HG02970 (cell line): ENCODE measurements around the gene SH2B3.
A peak's percentile ranks its signal among the peaks of the same experiment; 100 is the strongest.

ENCODE experiments used
- ATAC-seq: cut with Tn5 transposase; IDR thresholded peaks from one replicate; pipeline ENCODE4 v1.9.1; 2021; ENCODE audit warnings: mild to moderate bottlenecking, moderate library complexity, moderate number of reproducible peaks; ENCODE audit not compliant: unreplicated experiment, low FRiP score

The SH2B3 gene

DNA sequence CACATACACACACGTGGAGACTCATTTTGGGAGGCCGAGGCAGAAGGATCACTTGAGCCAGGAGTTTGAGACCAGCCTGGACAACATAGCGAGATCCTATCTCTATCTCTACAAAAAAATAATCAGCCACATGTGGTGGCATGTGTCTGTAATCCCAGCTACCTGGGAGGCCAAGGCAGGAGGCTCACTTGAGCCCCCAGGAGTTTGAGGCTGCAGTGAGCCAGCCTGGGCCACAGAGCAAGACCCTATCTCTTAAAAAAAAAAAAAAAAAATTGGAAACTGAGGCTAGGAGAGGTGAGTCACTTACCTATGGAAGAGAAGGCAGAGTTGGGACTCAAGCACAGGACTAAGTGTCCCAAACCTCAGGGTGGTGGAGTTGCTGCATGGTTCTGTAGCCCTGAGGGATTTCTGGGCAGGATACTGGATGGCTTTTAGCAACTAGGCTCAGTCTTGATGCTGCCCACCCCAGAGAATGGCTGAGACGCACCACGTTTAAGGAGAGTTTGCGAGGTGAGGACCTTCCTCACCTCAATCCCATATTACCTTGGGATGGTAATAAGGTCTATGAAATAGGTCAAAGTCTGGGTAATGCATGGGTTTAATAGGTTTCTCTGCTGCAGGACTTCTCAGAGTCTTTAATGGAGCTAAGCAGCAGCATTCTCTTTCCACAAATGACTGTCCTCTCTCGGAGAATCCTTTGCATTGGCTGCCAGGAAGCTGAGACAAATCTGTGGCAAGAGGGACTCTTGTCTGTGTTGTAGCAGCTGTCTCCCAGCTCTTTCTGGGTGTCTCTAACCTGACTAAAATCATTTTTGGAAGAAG lies 35.6 kb downstream of the SH2B3 start:
- ATAC-seq, result no peak

DNA sequence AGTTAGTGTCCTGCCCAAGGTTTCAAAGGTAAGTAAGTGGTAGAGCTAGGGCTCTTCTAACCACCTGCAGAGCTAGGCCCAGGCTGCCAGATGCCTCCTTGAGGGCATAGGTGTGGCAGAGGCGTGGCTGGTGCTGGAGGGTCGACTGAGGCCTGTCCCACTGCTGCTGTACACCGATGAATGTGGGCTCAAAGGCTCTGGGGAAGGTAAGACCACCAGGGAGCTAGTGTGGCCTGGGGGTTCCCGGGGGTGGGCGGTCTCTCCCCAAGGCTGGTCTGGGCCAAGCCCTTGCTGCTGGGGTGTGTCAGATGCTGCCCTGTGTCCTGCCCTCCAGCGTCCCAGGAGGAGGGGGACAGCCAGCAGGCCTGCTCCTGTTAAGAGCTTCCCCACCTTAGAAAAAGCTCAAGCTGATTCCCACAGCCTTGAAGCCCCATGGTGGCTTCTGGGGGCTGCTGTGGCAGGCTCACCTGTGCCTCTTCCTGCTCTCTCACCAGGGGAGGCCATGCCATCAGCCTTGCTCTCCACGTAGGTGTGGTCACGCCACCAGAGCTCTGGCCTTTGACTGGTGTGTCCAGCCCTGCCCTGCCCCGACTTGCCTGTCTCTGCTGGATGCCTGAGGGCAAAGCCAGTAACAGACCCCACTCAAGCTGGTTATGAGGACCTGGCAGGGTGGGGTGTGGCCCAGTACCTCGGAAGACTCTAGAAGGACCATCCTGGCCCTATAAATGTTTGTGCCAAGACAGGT lies 36.8 kb downstream of the SH2B3 start:
- ATAC-seq, result no peak

DNA sequence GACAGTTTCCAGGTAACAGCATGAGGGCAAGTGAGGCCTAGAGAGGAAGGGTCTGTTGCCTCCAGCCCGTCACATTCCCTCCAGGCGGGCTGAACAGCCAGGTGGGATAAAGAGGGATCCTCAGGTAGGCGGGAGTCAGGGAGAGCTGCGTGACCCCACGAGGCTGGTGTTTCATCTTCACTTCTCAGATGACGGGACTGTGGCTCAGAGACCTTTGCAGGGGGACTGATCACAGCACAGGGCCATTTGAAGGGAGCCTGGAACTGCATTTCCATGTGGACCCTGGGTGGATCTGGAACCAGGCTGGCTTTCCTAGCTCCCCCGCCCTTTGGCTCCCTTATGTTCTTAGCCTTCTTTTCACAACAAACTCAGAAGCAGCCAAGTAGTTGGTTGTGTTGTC lies 37.4 kb downstream of the SH2B3 start:
- ATAC-seq, result no peak

DNA sequence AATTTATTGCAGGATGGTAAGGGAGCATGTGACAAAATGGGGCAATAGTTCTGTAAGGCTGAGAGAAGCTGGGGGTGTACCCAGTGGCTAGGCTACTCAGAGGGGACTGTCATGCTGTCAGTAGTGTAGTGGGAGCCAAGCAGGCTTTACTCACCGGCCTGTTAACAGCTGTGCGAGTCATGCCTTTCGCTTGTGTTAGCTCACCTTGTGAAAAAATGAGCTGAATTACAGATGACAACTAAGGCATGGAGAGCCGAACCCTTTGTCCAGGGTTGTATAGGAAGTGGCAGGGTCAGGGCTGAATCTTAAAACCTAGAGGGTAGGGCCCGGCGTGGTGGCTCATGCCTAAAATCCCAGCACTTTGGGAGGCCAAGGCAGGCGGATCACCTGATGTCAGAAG lies 37.9 kb downstream of the SH2B3 start:
- no peak for ATAC-seq

DNA sequence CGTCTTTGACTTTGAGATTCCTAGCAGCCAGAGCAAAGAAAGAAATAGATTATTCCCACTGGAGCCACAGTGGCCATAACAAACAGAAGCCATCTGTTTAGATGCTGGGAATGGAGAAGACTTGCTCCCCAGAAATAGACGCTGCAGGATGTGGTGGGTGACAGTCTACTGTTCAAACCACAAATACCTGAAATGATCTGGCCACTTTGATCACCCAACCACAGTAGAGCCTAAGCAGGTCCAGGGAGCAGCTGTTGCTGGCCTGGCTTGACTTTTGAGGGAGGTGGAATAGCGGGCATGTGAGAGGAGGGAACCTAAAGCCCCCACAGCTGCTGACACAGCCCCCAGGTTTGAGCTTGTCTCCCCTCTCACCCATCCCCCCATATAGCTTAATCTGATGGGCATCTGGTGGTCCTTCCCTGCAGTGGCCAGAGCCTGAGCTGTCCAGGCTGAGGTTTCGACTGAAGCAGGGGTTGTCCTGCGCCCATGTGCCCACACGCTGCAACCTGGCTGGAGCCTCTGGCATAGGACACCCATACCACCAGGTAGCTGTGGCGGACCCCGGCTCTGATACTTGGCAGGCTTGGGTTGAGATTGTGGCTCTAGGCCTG lies 38.7 kb downstream of the SH2B3 start:
- peak; percentile 24 for ATAC-seq

DNA sequence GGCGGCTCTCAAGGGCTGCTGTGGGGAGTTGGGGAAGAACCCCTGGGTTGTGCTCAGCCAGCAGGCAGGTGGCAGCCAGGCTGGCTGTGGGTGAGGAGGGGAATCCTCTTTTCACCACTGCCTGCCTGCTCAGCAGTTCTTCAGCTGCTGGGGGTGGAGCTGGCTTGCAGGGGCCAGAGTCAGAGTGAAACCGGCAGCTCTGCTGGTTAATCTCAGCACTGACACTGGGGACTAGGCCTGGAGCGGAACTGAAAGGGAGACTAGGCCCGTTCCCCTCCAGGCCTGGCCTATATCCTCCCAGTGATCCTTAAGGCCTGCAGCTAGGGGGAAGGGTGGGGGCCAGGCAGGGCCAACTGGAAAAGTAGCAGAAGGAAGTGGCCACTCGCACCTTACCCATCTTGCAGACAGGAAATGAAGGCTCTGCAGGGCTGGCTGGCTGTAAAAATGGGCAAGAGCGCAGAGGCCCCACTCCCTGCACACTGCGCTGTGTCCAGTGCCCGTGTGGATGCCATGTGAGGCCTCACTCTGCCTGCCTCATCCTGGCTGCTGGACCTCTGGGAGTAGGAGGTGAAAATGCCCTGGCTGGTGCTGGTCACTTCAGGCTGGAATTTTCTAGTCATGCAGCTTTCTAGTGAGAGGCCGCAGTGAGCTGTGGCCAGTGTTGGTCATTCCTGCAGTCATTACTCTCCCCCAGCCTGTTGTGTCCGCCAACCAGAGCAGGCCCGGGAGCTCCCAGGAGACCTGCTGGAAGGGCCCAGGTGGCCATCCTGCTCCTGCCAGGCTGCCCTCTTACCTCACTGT lies 39.4 kb downstream of the SH2B3 start:
- ATAC-seq, result peak; percentile 69

DNA sequence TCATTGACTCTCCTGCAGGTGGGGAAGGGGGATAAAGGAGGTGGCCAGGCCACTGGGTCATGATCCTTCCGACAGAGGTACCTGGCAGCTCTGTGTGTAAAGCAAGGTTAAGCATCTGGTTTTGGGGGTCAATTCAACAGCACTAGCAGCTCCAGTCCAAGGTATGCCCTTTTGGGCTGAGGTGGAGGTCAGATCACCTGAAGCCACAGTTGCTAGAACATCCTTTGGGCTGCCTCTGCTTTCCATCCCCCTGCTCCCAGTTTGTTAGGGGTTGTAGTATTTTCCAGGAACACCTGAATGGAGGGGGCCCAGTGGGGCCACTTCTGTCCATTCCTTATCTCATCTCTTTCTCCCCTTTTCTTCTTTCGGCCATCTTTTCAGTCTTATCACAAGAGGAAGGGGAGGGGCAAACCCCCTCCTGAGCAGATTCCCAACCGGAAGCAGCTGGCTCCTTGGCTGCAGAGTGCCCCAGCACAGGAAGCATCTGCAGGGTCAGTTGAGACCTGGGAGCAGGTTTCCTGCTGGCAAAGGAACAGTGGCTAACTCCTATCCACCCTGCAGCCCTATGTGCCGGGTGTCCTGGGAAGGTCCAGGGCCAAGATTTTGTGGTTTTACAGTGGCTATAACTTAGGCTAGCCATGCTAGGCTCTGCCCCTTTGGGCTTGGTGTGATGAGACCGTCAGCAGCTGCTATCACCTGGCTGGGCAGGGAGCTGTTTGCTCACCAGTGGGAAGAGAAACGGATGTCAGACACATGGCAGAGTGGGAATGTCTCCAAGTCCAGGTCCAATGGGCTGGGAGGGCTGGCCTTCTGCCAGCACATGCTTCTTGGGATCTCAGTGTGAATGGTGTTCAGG lies 40.2 kb downstream of the SH2B3 start:
- ATAC-seq, result no peak

DNA sequence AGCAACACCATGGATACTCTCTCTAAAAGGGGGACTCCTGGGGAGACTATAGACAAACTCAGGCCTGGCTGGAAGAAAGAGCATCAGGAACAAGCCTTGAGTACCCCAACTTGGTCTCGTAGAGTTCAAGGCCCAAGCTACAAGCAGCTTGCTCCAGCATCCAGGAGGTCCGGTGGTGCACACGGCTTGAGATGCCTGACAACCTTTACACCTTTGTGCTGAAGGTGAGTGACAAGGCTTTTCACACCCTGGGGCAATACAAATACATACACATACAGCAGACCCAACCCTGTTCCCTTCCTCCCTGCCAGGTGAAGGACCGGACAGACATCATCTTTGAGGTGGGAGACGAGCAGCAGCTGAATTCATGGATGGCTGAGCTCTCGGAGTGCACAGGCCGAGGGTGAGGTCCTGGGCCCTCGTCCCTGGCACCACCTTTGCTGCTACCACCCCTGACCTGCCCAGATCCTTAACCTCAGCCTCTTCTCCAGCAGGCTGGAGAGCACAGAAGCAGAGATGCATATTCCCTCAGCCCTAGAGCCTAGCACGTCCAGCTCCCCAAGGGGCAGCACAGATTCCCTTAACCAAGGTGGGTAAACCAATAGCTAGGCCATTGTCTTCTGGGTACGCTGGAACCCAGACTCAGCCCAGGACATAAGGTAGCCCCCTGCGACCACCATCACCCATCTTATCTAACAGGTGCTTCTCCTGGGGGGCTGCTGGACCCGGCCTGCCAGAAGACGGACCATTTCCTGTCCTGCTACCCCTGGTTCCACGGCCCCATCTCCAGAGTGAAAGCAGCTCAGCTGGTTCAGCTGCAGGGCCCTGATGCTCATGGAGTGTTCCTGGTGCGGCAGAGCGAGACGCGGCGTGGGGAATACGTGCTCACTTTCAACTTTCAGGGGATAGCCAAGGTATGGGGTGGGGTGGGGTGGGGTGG lies 41.2 kb downstream of the SH2B3 start:
- no peak for ATAC-seq

DNA sequence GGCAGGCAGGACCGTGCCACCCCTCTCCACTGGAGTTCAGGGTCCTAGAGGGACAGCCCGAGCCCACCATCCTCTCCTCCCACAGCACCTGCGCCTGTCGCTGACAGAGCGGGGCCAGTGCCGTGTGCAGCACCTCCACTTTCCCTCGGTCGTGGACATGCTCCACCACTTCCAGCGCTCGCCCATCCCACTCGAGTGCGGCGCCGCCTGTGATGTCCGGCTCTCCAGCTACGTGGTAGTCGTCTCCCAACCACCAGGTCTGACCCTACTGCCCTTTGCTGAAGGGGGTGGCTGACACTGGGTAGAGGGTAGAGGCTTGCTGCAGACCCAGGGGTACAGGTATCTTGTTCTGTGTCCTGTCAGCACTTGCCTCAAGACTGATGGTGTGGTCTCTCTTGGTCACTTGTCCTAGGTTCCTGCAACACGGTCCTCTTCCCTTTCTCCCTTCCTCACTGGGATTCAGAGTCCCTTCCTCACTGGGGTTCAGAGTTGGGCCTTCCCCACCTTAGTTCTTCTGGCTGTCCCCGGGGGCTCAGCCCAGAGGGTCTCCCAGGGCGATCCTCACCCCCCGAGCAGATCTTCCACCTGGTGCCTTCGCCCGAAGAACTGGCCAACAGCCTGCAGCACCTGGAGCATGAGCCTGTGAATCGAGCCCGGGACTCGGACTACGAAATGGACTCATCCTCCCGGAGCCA lies 42.0 kb downstream of the SH2B3 start:
- no peak for ATAC-seq

DNA sequence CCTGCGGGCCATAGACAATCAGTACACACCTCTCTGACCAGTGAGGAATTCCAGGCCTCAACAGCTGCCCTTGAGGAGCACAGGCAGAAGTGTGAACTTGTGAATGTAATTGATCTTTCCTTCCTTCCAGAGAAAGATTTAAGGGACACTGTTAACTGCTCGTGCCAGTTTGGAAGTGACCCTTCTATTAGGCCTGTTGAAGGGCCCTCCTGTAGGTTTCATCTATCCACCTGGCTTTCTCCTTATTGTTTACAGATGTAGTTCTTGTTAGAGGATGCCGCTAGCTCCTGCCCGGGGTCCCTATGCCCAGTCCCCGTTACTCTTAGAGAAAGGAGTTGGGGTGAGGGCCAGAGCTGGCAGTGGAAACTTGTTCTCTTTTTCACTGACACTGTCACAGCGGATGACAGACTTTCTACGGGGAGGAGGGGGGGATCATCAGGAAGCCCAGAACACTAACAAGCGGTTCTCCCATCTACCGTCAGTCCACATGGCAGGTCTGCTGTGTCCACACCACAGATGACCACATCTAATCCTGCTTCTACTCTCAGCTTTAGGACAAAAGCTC lies 42.6 kb downstream of the SH2B3 start:
- no peak for ATAC-seq

DNA sequence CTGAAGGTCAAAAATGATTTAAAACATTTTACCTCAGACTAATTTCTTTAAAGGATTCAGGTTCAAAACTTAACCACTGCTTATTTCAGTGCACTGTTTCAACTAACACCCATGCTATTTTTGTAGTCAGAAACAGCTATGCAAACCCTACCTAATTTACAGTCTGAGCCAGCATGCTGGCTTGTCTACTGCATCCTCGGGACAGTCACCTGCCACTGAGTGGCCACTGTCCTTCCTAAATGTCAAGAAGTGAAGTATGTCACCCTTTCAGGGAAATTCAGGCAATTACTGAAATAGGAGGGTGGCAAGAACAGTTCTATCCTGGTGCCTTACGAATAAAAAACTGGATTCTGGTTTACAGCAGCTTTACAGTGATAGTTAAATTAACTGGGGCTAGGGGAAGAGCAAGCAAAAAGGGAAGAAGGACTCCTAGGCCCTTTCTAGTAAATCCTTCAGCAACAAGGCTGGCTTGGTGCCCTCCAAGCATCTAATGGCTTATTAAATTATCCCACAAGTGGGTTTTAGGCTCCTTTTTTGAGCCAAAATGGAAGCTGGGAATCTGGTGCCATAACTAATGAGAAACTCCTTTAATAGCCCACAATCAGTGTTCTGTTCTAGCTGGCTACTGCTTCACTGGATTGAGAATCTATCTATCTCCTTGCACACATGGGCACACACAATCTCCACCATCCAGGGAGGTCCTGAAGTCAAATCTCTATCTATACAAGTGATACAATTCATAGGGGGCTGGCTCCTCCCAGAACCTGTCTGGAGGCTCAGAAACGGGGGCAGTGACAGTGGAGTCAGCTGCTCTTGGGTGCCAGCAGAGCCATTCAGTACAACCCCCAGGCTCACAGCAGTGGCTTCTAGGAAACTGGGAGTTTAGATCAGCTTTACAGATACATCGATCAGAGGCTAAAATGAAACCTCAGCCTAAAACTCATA lies 43.4 kb downstream of the SH2B3 start:
- no peak for ATAC-seq

DNA sequence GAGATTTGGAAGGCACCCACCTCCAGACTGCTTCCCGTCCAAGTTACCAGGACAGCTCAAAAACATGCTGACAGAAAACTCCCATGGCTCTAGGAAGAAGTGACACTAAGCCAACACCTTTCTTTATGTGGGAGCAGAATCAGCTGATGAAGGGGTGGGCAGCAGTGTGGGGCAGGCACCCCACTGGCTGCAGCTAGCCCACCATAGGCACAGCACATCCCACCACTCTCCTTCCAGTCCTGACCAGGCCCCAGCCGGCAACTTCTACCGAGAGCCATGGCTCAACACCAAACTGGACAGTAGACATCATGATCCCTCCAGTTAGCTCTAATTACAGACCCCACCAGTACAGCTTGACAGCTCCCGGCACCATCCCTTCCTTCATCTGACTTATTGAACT lies 45.0 kb downstream of the SH2B3 start:
- ATAC-seq, result no peak

DNA sequence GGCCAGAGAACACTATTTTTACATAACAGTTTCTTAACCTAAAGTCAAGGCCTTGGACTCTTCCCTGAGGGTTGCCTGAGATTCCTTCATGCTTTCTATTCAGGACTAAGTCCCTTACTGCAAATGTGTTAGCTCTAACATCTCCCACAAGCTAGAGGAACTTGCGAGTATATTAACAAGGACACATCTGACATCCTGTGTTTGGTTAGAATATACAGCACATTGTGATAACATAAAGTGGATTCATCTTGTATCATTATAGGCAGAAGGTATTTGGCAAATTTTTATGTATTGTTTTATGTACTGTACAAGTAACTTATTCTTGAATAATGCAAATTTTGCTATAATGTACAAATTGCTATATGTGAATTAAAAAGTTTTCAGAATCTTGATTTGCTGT lies 45.5 kb downstream of the SH2B3 start:
- no peak for ATAC-seq

DNA sequence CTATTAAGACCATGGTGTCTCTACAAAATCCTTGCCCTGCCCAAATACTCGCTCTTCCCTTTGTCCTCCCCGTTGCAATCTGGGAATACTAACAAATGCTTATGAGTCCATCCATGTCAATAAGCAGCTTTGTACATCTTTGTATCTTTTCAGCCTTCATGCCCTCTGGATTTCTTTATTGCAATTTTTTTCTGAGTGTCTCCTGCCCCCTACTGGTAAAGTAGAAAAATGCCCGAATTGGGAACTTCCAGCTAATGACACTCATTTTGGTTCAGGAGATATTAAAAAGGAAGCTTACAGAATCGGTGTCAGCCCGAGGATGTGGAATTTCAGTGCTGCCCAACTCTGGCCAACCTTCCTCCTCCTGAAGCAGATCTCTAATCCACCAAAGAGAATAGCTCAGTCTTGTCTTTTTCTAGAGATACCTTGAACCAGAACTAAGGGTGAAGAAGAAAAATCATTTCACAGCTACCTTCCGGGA lies 46.0 kb downstream of the SH2B3 start:
- ATAC-seq, result no peak

DNA sequence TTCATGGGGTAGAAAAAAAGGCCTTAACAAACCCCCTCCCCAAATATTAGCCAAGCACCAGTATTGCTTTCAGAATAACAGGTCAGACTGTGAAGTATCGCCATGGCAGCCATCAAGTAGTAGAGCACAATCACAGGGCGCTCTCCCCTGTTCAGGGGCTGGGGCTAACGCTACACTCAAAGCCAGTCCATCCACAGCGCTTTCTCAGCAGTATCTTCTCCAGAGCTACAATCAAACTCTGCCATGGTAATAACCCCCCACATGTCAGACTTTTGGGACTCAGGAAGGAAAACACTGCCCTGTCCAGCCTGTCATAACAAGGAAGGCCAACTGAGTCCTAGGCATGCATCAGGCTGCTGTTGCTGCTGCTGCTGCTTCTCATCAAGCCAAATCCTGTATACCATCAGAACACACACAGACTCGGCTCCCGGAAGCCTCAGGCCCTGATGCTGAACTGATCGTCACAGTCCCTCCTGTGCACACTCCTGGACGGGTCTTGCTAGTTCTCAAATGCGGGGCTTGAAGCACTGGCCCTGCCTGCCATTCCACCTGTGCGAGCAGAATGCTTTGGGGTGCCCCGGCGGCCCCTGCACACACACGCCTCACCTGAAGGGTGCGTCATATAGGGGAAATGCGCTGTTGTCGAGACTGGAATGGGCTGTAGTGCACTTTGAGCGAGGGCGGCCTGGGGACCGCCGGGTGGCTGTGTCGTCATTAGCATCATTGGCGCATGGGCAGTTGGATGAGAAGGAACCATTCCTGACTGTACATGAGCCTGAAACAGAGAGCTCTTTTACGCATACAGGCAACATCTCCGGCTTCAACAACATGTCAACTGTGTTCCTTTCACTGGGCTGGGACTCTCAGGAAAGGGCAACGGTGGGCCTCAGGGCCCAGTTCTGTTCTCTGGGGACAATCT lies 47.6 kb downstream of the SH2B3 start:
- ATAC-seq, result no peak

DNA sequence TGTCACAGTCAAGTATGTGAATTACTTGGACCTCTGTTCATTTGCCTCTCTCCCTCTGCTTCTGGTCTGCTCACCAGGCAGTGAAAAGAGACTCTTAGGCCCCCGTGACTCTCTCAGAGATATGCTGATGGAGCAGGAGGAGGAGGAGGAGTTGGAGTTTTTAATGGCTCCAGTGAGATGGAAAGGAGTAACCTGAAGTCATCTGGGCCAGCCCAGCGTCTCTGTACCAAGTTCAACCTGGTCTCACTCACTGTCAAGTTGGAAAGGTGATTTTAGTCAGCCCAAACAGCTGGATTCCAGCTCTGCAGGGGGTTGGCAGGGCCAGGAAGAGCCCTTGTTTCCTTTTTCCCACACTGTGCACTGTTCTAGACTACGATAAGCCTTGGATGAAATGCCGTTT lies 48.6 kb downstream of the SH2B3 start:
- ATAC-seq, result no peak
